Nephron (organoid): Measurements from ENCODE around the gene COX4I1.

Experiments used
- H3K27ac Mint-ChIP-seq, 3 experiments: 2 replicates each; pipeline ENCODE4 v1.8.0; 2020; ENCODE audit warnings: mixed read lengths in 3 of 3, mild to moderate bottlenecking in 2 of 3, moderate library complexity in 1 of 3
- H3K27me3 Mint-ChIP-seq: 2 replicates; pipeline ENCODE4 v1.8.0; 2021; ENCODE audit warnings: low read depth, mild to moderate bottlenecking, moderate library complexity, mixed read lengths
- H3K36me3 Mint-ChIP-seq: 2 replicates; pipeline ENCODE4 v1.8.0; 2020; ENCODE audit warnings: low read depth, mixed read lengths
- H3K4me1 Mint-ChIP-seq: 2 replicates; pipeline ENCODE4 v1.8.0; 2020; ENCODE audit warnings: mixed read lengths
- H3K4me3 Mint-ChIP-seq, 3 experiments: 2 replicates each; pipeline ENCODE4 v1.8.0; 2020; ENCODE audit warnings: mild to moderate bottlenecking in 3 of 3, mixed read lengths in 3 of 3, moderate library complexity in 2 of 3
- H3K9me3 Mint-ChIP-seq: 2 replicates; pipeline ENCODE4 v1.8.0; 2020; ENCODE audit warnings: mixed read lengths
- TF ChIP-seq, protein P1 (sequence below), 3 experiments: fragments of 200-600 bp; sonication (generic); IDR thresholded peaks; one replicate each; pipeline ENCODE4 v1.5.0; 2021; ENCODE audit warnings: antibody characterized with exemption in 3 of 3; ENCODE audit not compliant: unreplicated experiment in 3 of 3

COX4I1 gene

DNA sequence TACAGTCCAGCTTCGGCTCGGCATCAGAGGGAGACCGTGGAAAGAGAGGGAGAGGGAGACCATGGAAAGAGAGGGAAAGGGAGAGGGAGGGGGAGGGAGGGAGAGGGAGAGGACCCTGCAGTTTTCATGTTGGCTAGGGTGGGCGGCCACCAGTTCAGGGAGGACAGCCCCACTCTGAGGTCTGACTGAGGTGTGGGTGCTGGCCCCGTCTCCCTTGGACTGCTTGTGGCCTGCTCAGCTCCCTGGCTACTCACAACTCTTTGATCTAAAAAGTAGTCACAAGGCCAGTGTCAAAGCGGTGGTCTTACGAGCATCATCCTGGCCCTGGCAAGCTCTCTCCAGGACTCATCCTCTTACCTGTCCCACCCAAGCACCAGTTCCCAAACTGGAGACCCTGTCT, 9.4 kb downstream of the COX4I1 start:
- Mint-ChIP-seq H3K27ac (no peak overlapping the region), H3K4me3 (no peak overlapping the region), H3K36me3 (peaks cover 36% of the 10 kb centered on the region), H3K27me3 (peaks cover 37% of the 10 kb centered on the region), H3K4me1 (no peaks in the 10 kb centered on the region), H3K9me3 (no peaks in the 10 kb centered on the region)
- TF ChIP-seq, protein P1, sequence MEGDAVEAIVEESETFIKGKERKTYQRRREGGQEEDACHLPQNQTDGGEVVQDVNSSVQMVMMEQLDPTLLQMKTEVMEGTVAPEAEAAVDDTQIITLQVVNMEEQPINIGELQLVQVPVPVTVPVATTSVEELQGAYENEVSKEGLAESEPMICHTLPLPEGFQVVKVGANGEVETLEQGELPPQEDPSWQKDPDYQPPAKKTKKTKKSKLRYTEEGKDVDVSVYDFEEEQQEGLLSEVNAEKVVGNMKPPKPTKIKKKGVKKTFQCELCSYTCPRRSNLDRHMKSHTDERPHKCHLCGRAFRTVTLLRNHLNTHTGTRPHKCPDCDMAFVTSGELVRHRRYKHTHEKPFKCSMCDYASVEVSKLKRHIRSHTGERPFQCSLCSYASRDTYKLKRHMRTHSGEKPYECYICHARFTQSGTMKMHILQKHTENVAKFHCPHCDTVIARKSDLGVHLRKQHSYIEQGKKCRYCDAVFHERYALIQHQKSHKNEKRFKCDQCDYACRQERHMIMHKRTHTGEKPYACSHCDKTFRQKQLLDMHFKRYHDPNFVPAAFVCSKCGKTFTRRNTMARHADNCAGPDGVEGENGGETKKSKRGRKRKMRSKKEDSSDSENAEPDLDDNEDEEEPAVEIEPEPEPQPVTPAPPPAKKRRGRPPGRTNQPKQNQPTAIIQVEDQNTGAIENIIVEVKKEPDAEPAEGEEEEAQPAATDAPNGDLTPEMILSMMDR (IDR thresholded peaks at IDR 0.05; ENCODE audit: unreplicated experiment in 3 of 3): no peak

DNA sequence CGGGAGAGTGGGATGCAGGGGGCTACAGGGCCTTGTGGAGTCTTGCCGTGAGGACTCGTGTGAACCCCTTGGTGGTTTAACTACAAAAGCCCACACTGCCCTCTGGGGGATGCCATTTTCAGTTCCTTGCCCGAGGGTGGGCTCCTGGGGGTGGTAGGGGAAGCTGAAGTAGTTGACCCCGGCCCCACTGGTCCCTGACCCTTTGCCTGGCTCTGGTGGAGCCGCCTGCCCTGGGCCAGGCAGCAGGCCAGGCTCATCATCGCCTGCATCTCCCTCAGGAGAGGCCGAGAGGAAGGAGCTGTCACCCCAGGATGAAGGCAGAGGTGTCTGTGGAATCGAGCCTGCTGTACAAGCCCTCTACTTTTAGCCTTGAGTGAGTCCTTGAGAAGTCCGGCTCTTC, 10.2 kb downstream of the COX4I1 start:
- Mint-ChIP-seq H3K27me3 (peaks cover 44% of the 10 kb centered on the region), H3K4me3 (no peak overlapping the region), H3K4me1 (no peaks in the 10 kb centered on the region), H3K27ac (no peak overlapping the region), H3K9me3 (no peaks in the 10 kb centered on the region), H3K36me3 (peaks cover 31% of the 10 kb centered on the region)
- TF ChIP-seq, protein P1 (IDR thresholded peaks at IDR 0.05; ENCODE audit: unreplicated experiment in 3 of 3): no peak

DNA sequence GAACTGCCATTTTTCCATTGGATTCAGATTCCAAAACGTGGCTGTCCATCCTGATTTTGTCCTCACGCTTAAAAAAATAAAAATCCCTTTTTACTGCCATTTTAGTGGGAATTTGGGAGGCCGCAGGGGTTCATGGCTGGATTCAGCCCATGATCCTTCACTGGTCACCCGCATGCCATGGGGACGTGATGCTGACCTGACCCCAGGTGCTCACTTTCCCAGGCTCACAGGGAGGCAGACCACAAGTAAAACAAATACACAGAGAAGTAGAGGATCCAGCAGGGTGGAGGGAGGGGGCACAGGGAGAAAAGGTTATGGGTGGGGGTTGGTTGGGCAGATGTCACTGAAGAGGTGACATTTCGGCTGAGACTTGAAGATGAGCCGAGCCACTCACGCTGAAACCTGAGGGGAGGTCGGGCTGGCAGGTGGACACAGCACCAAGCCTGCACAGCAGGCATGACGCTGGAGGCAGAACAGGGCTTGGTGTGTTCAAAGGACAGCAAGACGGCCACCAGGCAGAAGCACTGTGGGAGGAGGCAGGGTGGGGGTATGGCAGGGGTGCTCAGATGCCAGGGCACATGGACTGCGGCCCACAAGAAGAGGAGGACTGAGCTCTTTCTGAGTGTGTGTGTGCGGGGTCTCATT, 10.7 kb downstream of the COX4I1 start:
- H3K27ac Mint-ChIP-seq: no peak overlapping the region
- H3K4me1 Mint-ChIP-seq: no peaks in the 10 kb centered on the region
- peaks cover 50% of the 10 kb centered on the region for H3K27me3 Mint-ChIP-seq
- TF ChIP-seq, protein P1 (IDR thresholded peaks at IDR 0.05; ENCODE audit: unreplicated experiment in 3 of 3): no peak
- H3K36me3 Mint-ChIP-seq: peaks cover 26% of the 10 kb centered on the region
- H3K4me3 Mint-ChIP-seq: no peak overlapping the region
- no peaks in the 10 kb centered on the region for H3K9me3 Mint-ChIP-seq

DNA sequence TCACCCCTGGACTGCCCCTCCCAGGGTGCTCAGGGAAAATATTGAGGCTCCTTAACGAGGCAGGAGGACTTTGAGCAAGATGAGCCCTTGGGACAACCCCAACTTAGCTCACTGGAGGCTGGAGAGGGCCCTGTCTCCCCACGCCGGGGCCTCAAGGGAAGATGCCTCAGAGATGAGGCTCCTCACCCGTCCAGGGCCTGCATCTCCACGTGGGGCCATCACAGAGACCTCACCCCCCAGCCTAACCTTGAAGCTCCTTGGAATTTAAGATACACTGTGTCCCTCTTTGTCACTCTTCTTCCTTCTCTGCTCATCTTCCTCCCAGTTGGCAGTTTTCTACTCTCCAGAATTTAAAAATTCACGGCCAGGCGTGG, 11.2 kb downstream of the COX4I1 start:
- no peak overlapping the region for H3K27ac Mint-ChIP-seq
- no peaks in the 10 kb centered on the region for H3K4me1 Mint-ChIP-seq
- TF ChIP-seq, protein P1 (IDR thresholded peaks at IDR 0.05; ENCODE audit: unreplicated experiment in 3 of 3): no peak
- H3K36me3 Mint-ChIP-seq: peaks cover 21% of the 10 kb centered on the region
- peaks cover 53% of the 10 kb centered on the region for H3K27me3 Mint-ChIP-seq
- no peaks in the 10 kb centered on the region for H3K9me3 Mint-ChIP-seq
- H3K4me3 Mint-ChIP-seq: no peak overlapping the region

DNA sequence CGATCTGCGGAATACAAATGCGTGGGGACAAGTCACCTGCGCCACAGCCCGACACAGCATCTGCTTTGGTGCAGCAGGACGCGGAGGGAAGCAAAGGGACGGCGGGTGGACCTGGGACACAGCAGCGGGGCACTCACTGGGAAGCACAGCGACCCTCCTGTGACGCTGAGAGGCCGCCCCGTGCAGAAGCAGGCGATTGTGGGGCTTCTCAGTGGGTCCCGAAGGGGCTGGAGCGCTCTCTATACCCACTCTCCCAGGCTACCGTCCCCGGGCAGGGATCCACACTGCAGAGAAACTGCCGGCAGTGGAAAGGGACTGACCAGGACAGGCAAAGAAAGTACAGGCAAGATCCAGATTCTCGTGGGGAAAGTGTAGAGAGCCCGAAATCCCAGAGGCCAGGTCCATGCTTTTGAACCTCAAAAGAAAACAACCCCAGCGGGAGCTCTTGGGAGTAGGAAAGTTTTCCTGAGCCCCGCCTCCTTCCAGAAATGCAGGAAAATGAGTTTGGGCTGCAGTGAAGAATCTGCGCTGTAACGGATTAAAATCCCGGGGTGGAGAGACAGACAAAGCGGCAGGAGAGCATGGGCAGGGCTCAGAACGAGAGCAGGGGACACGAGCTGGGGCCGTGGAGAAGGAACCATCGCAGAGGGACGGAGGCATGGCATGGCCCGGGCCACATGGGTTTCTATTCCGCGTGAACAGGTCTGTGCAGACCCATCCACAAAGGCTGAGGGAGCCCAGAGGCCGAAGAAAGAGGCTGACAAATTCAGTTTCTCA, 12.7 kb downstream of the COX4I1 start:
- Mint-ChIP-seq H3K9me3 (no peaks in the 10 kb centered on the region), H3K36me3 (peaks cover 6% of the 10 kb centered on the region), H3K4me1 (no peaks in the 10 kb centered on the region), H3K27me3 (peaks cover 65% of the 10 kb centered on the region), H3K27ac (no peak overlapping the region), H3K4me3 (no peak overlapping the region)
- TF ChIP-seq, protein P1 (IDR thresholded peaks at IDR 0.05; ENCODE audit: unreplicated experiment in 3 of 3): no peak
